ENCODE data around the gene SAG. TPM values are rescaled to one million over a fixed set of nuclear protein-coding genes. Genes with fewer than 3 reads are reported as not detected.

Gene SAG
- total RNA-seq, 2 donors from 2014 or later, result 0.45 TPM; not detected in 1

DNA sequence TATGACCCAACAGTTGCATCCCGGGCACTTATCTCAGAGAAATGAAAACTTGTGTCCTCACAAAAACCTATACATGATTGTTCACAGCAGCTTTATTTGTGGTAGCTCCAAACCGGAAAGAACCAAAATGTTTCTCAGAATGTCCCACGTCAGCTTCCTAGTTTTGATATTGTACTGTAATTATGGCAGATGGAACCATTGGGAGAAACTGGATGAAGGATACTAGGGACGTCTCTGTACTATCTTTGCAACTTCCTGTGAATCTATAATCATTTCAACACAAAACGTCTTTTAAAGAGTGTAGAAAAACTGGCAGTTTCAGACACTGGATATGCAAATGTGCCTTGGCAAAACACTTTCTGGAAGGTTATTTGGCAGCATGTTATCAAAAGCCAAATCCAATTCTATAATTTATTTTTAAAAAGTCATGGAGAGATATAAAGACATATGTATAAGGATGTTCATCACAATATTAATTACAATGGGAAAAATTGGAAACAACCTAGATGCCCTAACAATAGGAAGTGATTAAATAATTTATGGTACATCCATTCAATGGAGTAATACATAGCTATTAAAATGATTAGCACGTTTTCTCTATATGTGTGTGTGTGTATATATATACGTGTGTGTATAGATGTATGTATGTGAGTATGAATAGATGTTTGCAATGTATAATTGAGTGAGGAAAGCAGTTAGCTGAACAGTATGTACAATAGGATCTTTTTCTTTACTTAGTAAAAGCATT is 9.8 kb downstream of the SAG start:
- H3K4me3 ChIP-seq, result no peak overlapping the region
- intact Hi-C loops (cut with DNase I), result no loop called here
- H3K4me1 ChIP-seq (replicated peaks), result no peaks in the 10 kb centered on the region
- H3K27me3 ChIP-seq (replicated peaks; ENCODE audit: insufficient read depth), result no peaks in the 10 kb centered on the region
- TF ChIP-seq POLR2AphosphoS5 (IDR thresholded peaks at IDR 0.05), result no peak
- TF ChIP-seq, protein P1, sequence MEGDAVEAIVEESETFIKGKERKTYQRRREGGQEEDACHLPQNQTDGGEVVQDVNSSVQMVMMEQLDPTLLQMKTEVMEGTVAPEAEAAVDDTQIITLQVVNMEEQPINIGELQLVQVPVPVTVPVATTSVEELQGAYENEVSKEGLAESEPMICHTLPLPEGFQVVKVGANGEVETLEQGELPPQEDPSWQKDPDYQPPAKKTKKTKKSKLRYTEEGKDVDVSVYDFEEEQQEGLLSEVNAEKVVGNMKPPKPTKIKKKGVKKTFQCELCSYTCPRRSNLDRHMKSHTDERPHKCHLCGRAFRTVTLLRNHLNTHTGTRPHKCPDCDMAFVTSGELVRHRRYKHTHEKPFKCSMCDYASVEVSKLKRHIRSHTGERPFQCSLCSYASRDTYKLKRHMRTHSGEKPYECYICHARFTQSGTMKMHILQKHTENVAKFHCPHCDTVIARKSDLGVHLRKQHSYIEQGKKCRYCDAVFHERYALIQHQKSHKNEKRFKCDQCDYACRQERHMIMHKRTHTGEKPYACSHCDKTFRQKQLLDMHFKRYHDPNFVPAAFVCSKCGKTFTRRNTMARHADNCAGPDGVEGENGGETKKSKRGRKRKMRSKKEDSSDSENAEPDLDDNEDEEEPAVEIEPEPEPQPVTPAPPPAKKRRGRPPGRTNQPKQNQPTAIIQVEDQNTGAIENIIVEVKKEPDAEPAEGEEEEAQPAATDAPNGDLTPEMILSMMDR (IDR thresholded peaks at IDR 0.05), result no peak
- TF ChIP-seq POLR2A (IDR thresholded peaks at IDR 0.05), result no peak
- no peaks in the 10 kb centered on the region for H3K36me3 ChIP-seq
- H3K27ac ChIP-seq, result no peak overlapping the region
- DNase-seq (ENCODE audit: low spot score), result no peak
- no peaks in the 10 kb centered on the region for H3K9me3 ChIP-seq
- 79% methylated on average over 7 of the region's 7 CpGs for WGBS

DNA sequence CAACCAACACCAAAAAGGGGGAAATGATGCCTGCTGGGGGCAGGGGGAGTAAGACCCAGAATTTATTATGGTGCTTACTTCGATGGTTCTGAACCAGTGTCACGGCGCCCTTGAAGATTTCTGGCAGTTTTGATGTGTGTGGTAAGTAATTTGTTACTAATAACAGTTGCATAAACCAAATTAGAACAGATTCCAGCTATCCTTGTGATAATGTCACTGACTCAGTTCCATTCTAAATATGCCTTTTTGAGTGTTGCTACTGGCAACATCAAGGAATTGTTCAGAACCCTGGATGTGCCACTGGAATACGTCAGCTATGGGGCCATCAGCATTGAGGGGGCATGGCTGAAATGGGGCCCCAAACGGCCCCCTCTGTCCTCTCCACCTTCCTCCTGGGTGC is 11.6 kb downstream of the SAG start:
- Histone ChIP-seq H3K27me3 (replicated peaks; ENCODE audit: insufficient read depth) (no peaks in the 10 kb centered on the region), H3K36me3 (no peaks in the 10 kb centered on the region), H3K4me1 (replicated peaks) (no peaks in the 10 kb centered on the region), H3K9me3 (no peaks in the 10 kb centered on the region), H3K4me3 (no peak overlapping the region), H3K27ac (no peak overlapping the region)
- WGBS, result 89% methylated on average over 5 of the region's 5 CpGs
- no peak for DNase-seq (ENCODE audit: low spot score)
- intact Hi-C loops (cut with DNase I), result no loop called here
- TF ChIP-seq POLR2A (IDR thresholded peaks at IDR 0.05) (no peak), POLR2AphosphoS5 (IDR thresholded peaks at IDR 0.05) (no peak)
- TF ChIP-seq, protein P1 (IDR thresholded peaks at IDR 0.05), result no peak

DNA sequence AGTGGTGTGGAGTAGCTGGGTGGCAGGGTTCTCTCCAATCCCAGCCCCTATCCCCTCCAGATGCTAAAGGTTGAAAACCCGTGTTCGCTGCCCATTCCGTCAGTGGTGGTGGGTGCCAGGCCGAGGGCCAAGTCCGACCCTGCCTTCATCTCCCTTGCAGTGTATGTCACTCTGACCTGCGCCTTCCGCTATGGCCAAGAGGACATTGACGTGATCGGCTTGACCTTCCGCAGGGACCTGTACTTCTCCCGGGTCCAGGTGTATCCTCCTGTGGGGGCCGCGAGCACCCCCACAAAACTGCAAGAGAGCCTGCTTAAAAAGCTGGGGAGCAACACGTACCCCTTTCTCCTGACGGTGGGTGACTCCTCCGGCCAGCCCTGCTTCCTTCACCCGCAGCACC is 12.9 kb downstream of the SAG start:
- H3K27me3 ChIP-seq (replicated peaks; ENCODE audit: insufficient read depth), result no peaks in the 10 kb centered on the region
- TF ChIP-seq, protein P1 (IDR thresholded peaks at IDR 0.05), result no peak
- WGBS, result 96% methylated on average over 17 of the region's 17 CpGs
- H3K36me3 ChIP-seq, result no peaks in the 10 kb centered on the region
- no peak for DNase-seq (ENCODE audit: low spot score)
- H3K9me3 ChIP-seq, result no peaks in the 10 kb centered on the region
- no peak overlapping the region for H3K27ac ChIP-seq
- H3K4me1 ChIP-seq (replicated peaks), result no peaks in the 10 kb centered on the region
- H3K4me3 ChIP-seq, result no peak overlapping the region
- intact Hi-C loops (cut with DNase I), result no loop called here

DNA sequence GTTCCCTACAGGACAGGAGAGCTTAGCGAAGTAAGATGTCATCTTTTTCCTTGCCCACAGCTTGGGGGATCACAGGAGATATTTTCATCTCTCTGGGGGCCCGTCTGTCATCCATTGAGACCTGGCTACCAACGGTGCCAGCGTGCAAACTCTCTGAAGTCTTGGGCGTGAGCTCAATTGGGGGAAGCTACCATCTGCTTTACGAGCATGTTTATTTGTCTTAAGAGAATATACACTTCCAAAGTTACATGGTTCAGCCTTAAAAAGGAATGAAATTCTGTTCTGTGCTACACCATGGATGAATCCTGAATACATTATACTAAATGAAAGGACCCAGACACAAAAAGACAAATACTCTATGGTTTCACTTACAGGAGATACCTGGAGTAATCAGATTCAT is 13.6 kb downstream of the SAG start:
- H3K4me3 ChIP-seq, result no peak overlapping the region
- no peaks in the 10 kb centered on the region for H3K4me1 ChIP-seq (replicated peaks)
- no peaks in the 10 kb centered on the region for H3K27me3 ChIP-seq (replicated peaks; ENCODE audit: insufficient read depth)
- TF ChIP-seq, protein P1 (IDR thresholded peaks at IDR 0.05), result no peak
- TF ChIP-seq POLR2AphosphoS5 (IDR thresholded peaks at IDR 0.05), result no peak
- TF ChIP-seq POLR2A (IDR thresholded peaks at IDR 0.05), result no peak
- intact Hi-C loops (cut with DNase I), result no loop called here
- H3K9me3 ChIP-seq, result no peaks in the 10 kb centered on the region
- H3K27ac ChIP-seq, result no peak overlapping the region
- 50% methylated on average over 6 of the region's 6 CpGs for WGBS
- H3K36me3 ChIP-seq, result no peaks in the 10 kb centered on the region
- no peak for DNase-seq (ENCODE audit: low spot score)

DNA sequence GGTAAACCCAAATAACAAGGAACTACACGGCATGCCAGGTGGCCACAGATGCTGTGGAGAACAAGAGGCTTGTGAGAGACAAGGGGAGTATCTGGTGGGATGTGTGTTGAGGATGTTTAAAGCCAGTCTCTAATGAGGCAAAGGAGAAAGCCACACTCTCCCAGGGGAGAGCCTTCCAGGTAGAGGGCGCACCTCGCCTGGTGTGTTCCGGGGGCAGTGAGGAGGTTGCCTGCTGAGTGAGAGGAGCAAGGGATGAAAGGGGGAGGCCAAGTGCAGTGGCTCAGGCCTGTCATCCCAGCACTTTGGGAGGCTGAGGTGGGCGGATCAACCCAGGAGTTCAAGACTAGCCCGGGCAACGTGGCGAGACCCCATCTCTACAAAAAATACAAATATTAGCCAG is 16.2 kb downstream of the SAG start:
- TF ChIP-seq, protein P1 (IDR thresholded peaks at IDR 0.05), result no peak
- TF ChIP-seq POLR2AphosphoS5 (IDR thresholded peaks at IDR 0.05) (no peak), POLR2A (IDR thresholded peaks at IDR 0.05) (no peak)
- WGBS, result 87% methylated on average over 8 of the region's 8 CpGs
- intact Hi-C loops (cut with DNase I), result no loop called here
- no peak overlapping the region for H3K27ac ChIP-seq
- H3K27me3 ChIP-seq (replicated peaks; ENCODE audit: insufficient read depth), result no peaks in the 10 kb centered on the region
- H3K4me1 ChIP-seq (replicated peaks), result no peaks in the 10 kb centered on the region
- DNase-seq (ENCODE audit: low spot score), result no peak
- H3K4me3 ChIP-seq, result no peak overlapping the region
- H3K36me3 ChIP-seq, result no peaks in the 10 kb centered on the region
- H3K9me3 ChIP-seq, result no peaks in the 10 kb centered on the region
